Measurements from ENCODE around the gene BAIAP2L2.

BAIAP2L2 gene

GRCh38 chr22:38108561-38109319 is 1.7 kb downstream of the BAIAP2L2 start:
- no peak overlapping the region for H3K4me3 ChIP-seq (ENCODE audit: low read depth, low read length)

- no peak overlapping the region for H3K4me3 ChIP-seq (ENCODE audit: low read depth, low read length)
Measured at GRCh38 chr22:38107692-38108515, 2.6 kb downstream of the BAIAP2L2 start.

- H3K4me3 ChIP-seq (ENCODE audit: low read depth, low read length), result no peak overlapping the region
Measured at GRCh38 chr22:38106814-38107578, 3.5 kb downstream of the BAIAP2L2 start.

- H3K4me3 ChIP-seq (ENCODE audit: low read depth, low read length), result no peak overlapping the region
Measured at GRCh38 chr22:38104084-38104483, 6.4 kb downstream of the BAIAP2L2 start.

GRCh38 chr22:38103641-38104040 is 6.8 kb downstream of the BAIAP2L2 start:
- no peak overlapping the region for H3K4me3 ChIP-seq (ENCODE audit: low read depth, low read length)

GRCh38 chr22:38098410-38099249 is 11.9 kb downstream of the BAIAP2L2 start:
- H3K4me3 ChIP-seq (ENCODE audit: low read depth, low read length), result no peak overlapping the region

- H3K4me3 ChIP-seq (ENCODE audit: low read depth, low read length), result peak overlapping the region; percentile 33
Measured at GRCh38 chr22:38097557-38098409, 12.7 kb downstream of the BAIAP2L2 start.

GRCh38 chr22:38097058-38097457 is 13.4 kb downstream of the BAIAP2L2 start:
- peak overlapping the region; percentile 33 for H3K4me3 ChIP-seq (ENCODE audit: low read depth, low read length)

- peak overlapping the region; percentile 6 for H3K4me3 ChIP-seq (ENCODE audit: low read depth, low read length)
Measured at GRCh38 chr22:38089474-38089851, 21.0 kb downstream of the BAIAP2L2 start.

- no peak overlapping the region for H3K4me3 ChIP-seq (ENCODE audit: low read depth, low read length)
Measured at GRCh38 chr22:38088629-38089473, 21.6 kb downstream of the BAIAP2L2 start.

GRCh38 chr22:38087855-38088254 is 22.6 kb downstream of the BAIAP2L2 start:
- H3K4me3 ChIP-seq (ENCODE audit: low read depth, low read length), result no peak overlapping the region

GRCh38 chr22:38086942-38087341 is 23.5 kb downstream of the BAIAP2L2 start:
- H3K4me3 ChIP-seq (ENCODE audit: low read depth, low read length), result no peak overlapping the region

- no peak overlapping the region for H3K4me3 ChIP-seq (ENCODE audit: low read depth, low read length)
Measured at GRCh38 chr22:38086001-38086845, 24.3 kb downstream of the BAIAP2L2 start.

GRCh38 chr22:38085501-38085900 is 25.0 kb downstream of the BAIAP2L2 start:
- H3K4me3 ChIP-seq (ENCODE audit: low read depth, low read length), result no peak overlapping the region

- no peak overlapping the region for H3K4me3 ChIP-seq (ENCODE audit: low read depth, low read length)
Measured at GRCh38 chr22:38085056-38085455, 25.4 kb downstream of the BAIAP2L2 start.

- H3K4me3 ChIP-seq (ENCODE audit: low read depth, low read length), result no peak within 1 kb of the TSS
Measured at GRCh38 chr22:38083931-38084631, 26.4 kb downstream of the BAIAP2L2 start, which contains the start of gene SLC16A8. TSS of gene SLC16A8 (minus strand) at chr22:38084184. CDS start at chr22:38082873, 1,311 bp downstream.

All from iPS-11a (cell line).